ENCODE data around the gene TSPO2. TPM values are rescaled to one million over a fixed set of nuclear protein-coding genes. Genes with fewer than 3 reads are reported as not detected.
A peak's percentile ranks its signal among the peaks of the same experiment; 100 is the strongest.

TSPO2 gene
- total and polyA plus RNA-seq, 2 of the 13 experiments (the other 11 are each of a cell fraction or from before 2014, with no cell fraction given), result 0.55 TPM; not detected in 1

DNA sequence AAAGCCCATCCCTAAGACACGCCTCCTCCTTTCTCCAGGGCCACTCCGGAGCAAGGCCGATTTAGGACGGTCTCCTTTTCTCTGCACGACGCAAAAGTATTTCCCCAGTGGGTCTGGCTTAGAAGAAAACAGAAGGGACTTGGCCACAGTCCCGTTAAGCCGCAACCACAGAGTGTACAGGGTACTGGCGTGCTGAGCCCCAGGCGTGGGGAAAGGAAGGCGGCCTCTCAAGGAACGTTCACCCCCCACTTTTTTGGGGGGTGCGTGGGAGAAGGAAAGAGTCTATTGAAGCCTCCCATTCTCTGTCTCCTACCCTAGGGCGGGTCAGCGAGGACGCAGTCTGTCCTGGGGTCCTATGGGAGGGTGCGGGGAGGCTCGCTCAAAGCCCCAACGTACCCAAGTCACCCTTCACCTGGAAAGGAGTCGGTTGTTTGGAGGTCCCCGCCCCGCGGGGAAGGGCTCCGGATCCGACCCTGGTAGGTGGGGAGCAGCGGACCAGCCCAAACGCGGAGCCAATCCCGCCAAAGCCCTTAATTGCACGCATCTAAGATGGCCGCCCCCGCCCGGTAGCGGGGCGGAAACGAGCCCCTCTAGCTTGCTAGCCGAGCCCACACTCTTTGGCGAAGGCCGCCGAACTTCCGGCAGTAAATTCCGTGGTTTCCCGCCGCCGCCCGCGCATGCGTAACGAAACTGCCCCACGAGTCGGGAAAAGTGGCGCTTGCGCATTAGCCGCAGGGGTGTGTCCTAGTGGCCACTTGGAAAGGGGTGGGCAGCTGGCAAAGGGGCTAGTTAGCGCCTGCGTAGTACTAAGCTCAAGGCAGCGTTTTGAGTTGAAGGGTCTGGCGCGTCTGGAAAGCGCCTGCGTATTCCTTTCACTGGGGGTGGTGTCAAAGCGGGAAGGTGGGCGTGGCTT, 29.9 kb downstream of the TSPO2 start, which contains the start of gene OARD1 (continued):
- TF ChIP-seq, protein P1, sequence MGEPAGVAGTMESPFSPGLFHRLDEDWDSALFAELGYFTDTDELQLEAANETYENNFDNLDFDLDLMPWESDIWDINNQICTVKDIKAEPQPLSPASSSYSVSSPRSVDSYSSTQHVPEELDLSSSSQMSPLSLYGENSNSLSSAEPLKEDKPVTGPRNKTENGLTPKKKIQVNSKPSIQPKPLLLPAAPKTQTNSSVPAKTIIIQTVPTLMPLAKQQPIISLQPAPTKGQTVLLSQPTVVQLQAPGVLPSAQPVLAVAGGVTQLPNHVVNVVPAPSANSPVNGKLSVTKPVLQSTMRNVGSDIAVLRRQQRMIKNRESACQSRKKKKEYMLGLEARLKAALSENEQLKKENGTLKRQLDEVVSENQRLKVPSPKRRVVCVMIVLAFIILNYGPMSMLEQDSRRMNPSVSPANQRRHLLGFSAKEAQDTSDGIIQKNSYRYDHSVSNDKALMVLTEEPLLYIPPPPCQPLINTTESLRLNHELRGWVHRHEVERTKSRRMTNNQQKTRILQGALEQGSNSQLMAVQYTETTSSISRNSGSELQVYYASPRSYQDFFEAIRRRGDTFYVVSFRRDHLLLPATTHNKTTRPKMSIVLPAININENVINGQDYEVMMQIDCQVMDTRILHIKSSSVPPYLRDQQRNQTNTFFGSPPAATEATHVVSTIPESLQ (CRISPR knock-in tag; conservative IDR thresholded peaks at IDR 0.05), result no peak
- no peak for TF ChIP-seq ZFP62 (CRISPR knock-in tag; IDR thresholded peaks at IDR 0.05)
- TF ChIP-seq CEBPB (IDR thresholded peaks at IDR 0.05; ENCODE audit: borderline replicate concordance, low read depth, low read length), result no peak
- TF ChIP-seq, protein P2, sequence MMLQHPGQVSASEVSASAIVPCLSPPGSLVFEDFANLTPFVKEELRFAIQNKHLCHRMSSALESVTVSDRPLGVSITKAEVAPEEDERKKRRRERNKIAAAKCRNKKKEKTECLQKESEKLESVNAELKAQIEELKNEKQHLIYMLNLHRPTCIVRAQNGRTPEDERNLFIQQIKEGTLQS (CRISPR knock-in tag; IDR thresholded peaks at IDR 0.05), result no peak
- no peak for TF ChIP-seq SMYD3 (CRISPR knock-in tag; IDR thresholded peaks at IDR 0.05)
- peak; percentile 85; the same call in 1 of the 2 replicates for TF ChIP-seq SIN3A (IDR thresholded peaks at IDR 0.05; ENCODE audit: borderline replicate concordance, low read depth, low read length)
- peak; percentile 44; the same call in 1 of the 2 replicates for TF ChIP-seq MAF1 (CRISPR knock-in tag; IDR thresholded peaks at IDR 0.05; ENCODE audit: borderline replicate concordance)
- TF ChIP-seq RELA (CRISPR knock-in tag; IDR thresholded peaks at IDR 0.05), result no peak
- TF ChIP-seq ARID3A (IDR thresholded peaks at IDR 0.05; ENCODE audit: low read depth, low read length), result peak; percentile 12; the same call in 1 of the 2 replicates
- TF ChIP-seq ZNF318 (CRISPR knock-in tag; IDR thresholded peaks at IDR 0.05), result peak; percentile 63; the same call in 1 of the 2 replicates
- no peak for TF ChIP-seq SMARCE1 (IDR thresholded peaks at IDR 0.05; ENCODE audit: borderline replicate concordance)
- no peak for TF ChIP-seq NFE2L1 (CRISPR knock-in tag; IDR thresholded peaks at IDR 0.05; ENCODE audit: borderline replicate concordance)
- no peak for TF ChIP-seq NPAS2 (CRISPR knock-in tag; IDR thresholded peaks at IDR 0.05; ENCODE audit: borderline replicate concordance)
- TF ChIP-seq FOXK1 (CRISPR knock-in tag; IDR thresholded peaks at IDR 0.05; ENCODE audit: borderline replicate concordance, low read depth), result peak; percentile 53; the same call in 1 of the 2 replicates

Measured in HepG2 (cell line).